AG04450 (cell line): Measurements from ENCODE around the gene MAN2B1. TPM values are rescaled to one million over a fixed set of nuclear protein-coding genes. Genes with fewer than 3 reads are reported as not detected.
A peak's percentile ranks its signal among the peaks of the same experiment; 100 is the strongest.

ENCODE experiments used
- CTCF ChIA-PET: fragments of 300-600, 350-600 bp; formaldehyde crosslinking; extraction: SDS; loops from one replicate; lab custom pipeline; 2022; ENCODE audit warnings: antibody characterized with exemption, inconsistent platforms; lab: Charles Lee
- POLR2A ChIA-PET: fragments of 350-600 bp; formaldehyde crosslinking; extraction: SDS; loops from one replicate; lab custom pipeline; 2021; ENCODE audit warnings: antibody characterized with exemption, inconsistent platforms; lab: Yijun Ruan, JAX
- DNase-seq: peaks from one replicate; pipeline ENCODE4 v3.0.0-alpha.2; 2011; ENCODE audit warnings: low read depth, low spot score
- H3K27ac ChIP-seq: one replicate; pipeline ENCODE4 v1.5.1; 2012; ENCODE audit warnings: low read depth, low read length, control low read depth
- H3K27me3 ChIP-seq: one replicate; pipeline ENCODE4 v1.6.0; 2012; ENCODE audit warnings: low read length; ENCODE audit not compliant: control insufficient read depth, insufficient read depth
- H3K4me3 ChIP-seq: 2 replicates; pipeline ENCODE4 v1.5.1; 2011; ENCODE audit warnings: mild to moderate bottlenecking, low read depth, low read length, control low read depth
- H3K9me3 ChIP-seq: 2 replicates; pipeline ENCODE4 v1.5.1; 2012; ENCODE audit warnings: low read length; ENCODE audit not compliant: control insufficient read depth, insufficient read depth
- CTCF ChIP-seq: IDR thresholded peaks from 2 replicates; pipeline ENCODE4 v1.5.1; 2011; ENCODE audit warnings: low read depth, low read length, control low read depth, inconsistent platforms
- polyA plus RNA-seq: library from polyadenylated mRNA; depleted of rRNA; stranded (reverse); fragments of >200 nt; gene quantifications from 2 replicates; pipeline ENCODE4 v1.2.3, GENCODE V29; 2011

The MAN2B1 gene
- polyA plus RNA-seq, 1 experiment = 30.9 TPM

- CTCF ChIA-PET = interaction anchor here (0.6 to 1.0 kb wide), 2 partner anchors 30 to 581 kb away, joined by 3 read pairs; no protein-coding TSS in a partner anchor
- Histone ChIP-seq H3K4me3 (peak overlapping the region; percentile 94), H3K27ac (peak overlapping the region; percentile 98), H3K27me3 (no peaks in the 10 kb centered on the region), H3K9me3 (no peaks in the 10 kb centered on the region; the same call in 1 of the 2 replicates)
- no peak for TF ChIP-seq CTCF
- POLR2A ChIA-PET = interaction anchor here (0.6 to 1.5 kb wide), 4 partner anchors 9 to 58 kb away, joined by 3 to 8 read pairs (median 4); partner anchors contain the start of genes DHPS, ZNF490 and ZNF791
- DNase-seq = peak; percentile 69
Observed at GRCh38 chr19:12669270-12670158, 3.0 kb upstream of the MAN2B1 start.

GRCh38 chr19:12668932-12669269 is 2.4 kb upstream of the MAN2B1 start:
- Histone ChIP-seq H3K27me3 (no peaks in the 10 kb centered on the region), H3K4me3 (peak overlapping the region; percentile 94), H3K9me3 (no peaks in the 10 kb centered on the region; the same call in 1 of the 2 replicates), H3K27ac (peak overlapping the region; percentile 98)
- CTCF ChIA-PET = interaction anchor here (1.0 to 1.5 kb wide), 2 partner anchors 8 to 29 kb away, joined by 3 to 4 read pairs; no protein-coding TSS in a partner anchor
- no peak for TF ChIP-seq CTCF
- POLR2A ChIA-PET = interaction anchor here (0.6 to 1.5 kb wide), 4 partner anchors 9 to 201 kb away, joined by 4 to 8 read pairs (median 4); partner anchors contain the start of genes DHPS, ZNF490 and ZNF791
- DNase-seq = peak; percentile 20

GRCh38 chr19:12668346-12668745 is 1.8 kb upstream of the MAN2B1 start:
- ChIA-PET POLR2A (interaction anchor here (0.6 to 1.5 kb wide), 2 partner anchors 13 to 202 kb away, joined by 5 to 8 read pairs; partner anchors contain the start of gene DHPS), CTCF (interaction anchor here (1.5 kb wide), 1 partner anchor 9 kb away, joined by 4 read pairs; no protein-coding TSS in a partner anchor)
- DNase-seq = no peak
- TF ChIP-seq CTCF = no peak
- no peaks in the 10 kb centered on the region for H3K27me3 ChIP-seq
- H3K4me3 ChIP-seq = peak overlapping the region; percentile 94
- H3K27ac ChIP-seq = peak overlapping the region; percentile 98
- no peaks in the 10 kb centered on the region; the same call in 1 of the 2 replicates for H3K9me3 ChIP-seq

GRCh38 chr19:12667731-12668302 is 1.3 kb upstream of the MAN2B1 start:
- CTCF ChIA-PET = interaction anchor here (1.5 kb wide), 1 partner anchor 9 kb away, joined by 4 read pairs; no protein-coding TSS in a partner anchor

More at GRCh38 chr19:12667731-12668302, 1.3 kb upstream of the MAN2B1 start:
- POLR2A ChIA-PET = no interaction called here
- Histone ChIP-seq H3K27me3 (no peaks in the 10 kb centered on the region), H3K4me3 (peak overlapping the region; percentile 94), H3K27ac (no peak overlapping the region), H3K9me3 (no peaks in the 10 kb centered on the region; the same call in 1 of the 2 replicates)
- no peak for DNase-seq
- no peak for TF ChIP-seq CTCF
